Right atrium auricular region (tissue), 2 donors: Measurements from ENCODE around the gene TMEM208. TPM values are rescaled to one million over a fixed set of nuclear protein-coding genes. Genes with fewer than 3 reads are reported as not detected.

ENCODE experiments used
- DNase-seq: peaks from one replicate; pipeline ENCODE4 v3.0.0-alpha.2; 2019; ENCODE audit warnings: low spot score
- H3K27ac ChIP-seq, 2 donors: fragments of 200-600 bp; sonication (generic); 1 replicate in 1 of 2; 2 replicates in 1 of 2; pipeline ENCODE4 v1.5.1; 2016 to 2019
- H3K27me3 ChIP-seq, 2 donors: fragments of 200-600 bp; sonication (generic); one replicate each; pipeline versions ENCODE4 v1.5.1 to v1.6.0; 2017 to 2019
- H3K36me3 ChIP-seq: fragments of 200-600 bp; sonication (generic); one replicate; pipeline ENCODE4 v1.5.1; 2016
- H3K4me1 ChIP-seq, 2 donors: fragments of 200-600 bp; sonication (generic); one replicate each; pipeline versions ENCODE4 v1.5.1 to v1.6.0; 2017 to 2019
- H3K4me3 ChIP-seq, 2 donors: fragments of 200-600 bp; sonication (generic); 1 replicate in 1 of 2; 2 replicates in 1 of 2; pipeline ENCODE4 v1.5.1; 2017 to 2019; ENCODE audit warnings: mild to moderate bottlenecking in 1 of 2, moderate library complexity in 1 of 2
- H3K9me3 ChIP-seq, 2 donors: fragments of 200-600 bp; sonication (generic); one replicate each; pipeline ENCODE4 v1.5.1; 2019
- CTCF ChIP-seq, 2 donors: fragments of 200-600 bp; sonication (generic); IDR thresholded peaks; one replicate each; pipeline ENCODE4 v1.5.1; 2019; ENCODE audit warnings: antibody characterized with exemption in 2 of 2
- microRNA counts, 2 donors: library from miRNA; unstranded; fragments of <30 nt; microRNA quantifications; one replicate each; lab custom pipeline; 2016 to 2017
- microRNA-seq, 2 donors: library from miRNA; unstranded; fragments of <30 nt; microRNA quantifications; one replicate each; pipeline ENCODE4, GENCODE V29; 2016 to 2017; ENCODE audit warnings: borderline number of aligned reads in 2 of 2, borderline replicate concordance in 1 of 2
- total RNA-seq, 2 donors: library from RNA; depleted of rRNA; stranded (reverse); fragments of >200 nt; gene quantifications; one replicate each; pipeline ENCODE4 v1.1.0, GENCODE V29; 2016

TMEM208 gene
- total RNA-seq, 2 donors from 2014 or later: 16.9 to 27.8 TPM

GRCh38 chr16:67271446-67271845 lies 44.5 kb downstream of the TMEM208 start:
- H3K27ac ChIP-seq: no peak overlapping the region

GRCh38 chr16:67275321-67275720 lies 48.4 kb downstream of the TMEM208 start:
- no peaks in the 10 kb centered on the region for H3K27me3 ChIP-seq
- H3K9me3 ChIP-seq: no peaks in the 10 kb centered on the region
- H3K4me3 ChIP-seq: no peak overlapping the region
- H3K36me3 ChIP-seq: no peaks in the 10 kb centered on the region
- no peak for DNase-seq
- TF ChIP-seq CTCF (IDR thresholded peaks at IDR 0.05): no peak
- no peak overlapping the region for H3K27ac ChIP-seq
- H3K4me1 ChIP-seq: peaks cover 0 to 23% of the 10 kb centered on the region in 2 donors

More at GRCh38 chr16:67271446-67271845, 44.5 kb downstream of the TMEM208 start:
- Histone ChIP-seq H3K9me3 (no peaks in the 10 kb centered on the region), H3K27me3 (no peaks in the 10 kb centered on the region), H3K36me3 (no peaks in the 10 kb centered on the region), H3K4me1 (peaks cover 0 to 3% of the 10 kb centered on the region in 2 donors), H3K4me3 (no peak overlapping the region)
- TF ChIP-seq CTCF (IDR thresholded peaks at IDR 0.05): no peak
- DNase-seq: no peak

GRCh38 chr16:67277294-67277998 lies 50.5 kb downstream of the TMEM208 start:
- H3K4me3 ChIP-seq: no peak overlapping the region
- H3K4me1 ChIP-seq: peaks cover 0 to 23% of the 10 kb centered on the region in 2 donors
- peak; percentile 84 for DNase-seq
- H3K27me3 ChIP-seq: no peaks in the 10 kb centered on the region
- no peaks in the 10 kb centered on the region for H3K9me3 ChIP-seq
- TF ChIP-seq CTCF (IDR thresholded peaks at IDR 0.05): no peak
- no peaks in the 10 kb centered on the region for H3K36me3 ChIP-seq
- H3K27ac ChIP-seq: peak overlapping the region; percentile 46 to 50

GRCh38 chr16:67277999-67278772 lies 51.3 kb downstream of the TMEM208 start:
- peaks cover 0 to 23% of the 10 kb centered on the region in 2 donors for H3K4me1 ChIP-seq
- H3K4me3 ChIP-seq: peak overlapping the region; percentile 49 to 60
- no peaks in the 10 kb centered on the region for H3K27me3 ChIP-seq
- peak overlapping the region; percentile 46 to 50 for H3K27ac ChIP-seq
- no peaks in the 10 kb centered on the region for H3K36me3 ChIP-seq
- DNase-seq: no peak
- TF ChIP-seq CTCF (IDR thresholded peaks at IDR 0.05): no peak
- no peaks in the 10 kb centered on the region for H3K9me3 ChIP-seq

MicroRNA genes within 50 kb of the gene (microRNA counts, 767-probe panel; counts per million panel counts)
- 0 to 1,333 counts per million in 2 donors for microRNA hsa-miR-328 (lab: Ali Mortazavi, UCI)

Small RNA genes within 50 kb of the gene (microRNA-seq; reads per million reads assigned to microRNA genes)
- gene MIR328: 145 to 172 reads per million in 2 donors

Other genes with a start within 250 kb of the TMEM208 start
- 10 to 100 TPM in 1 of 2 donors, 1 to 10 TPM in 1; 7.8 to 20.6 TPM for gene CES4A, start 238.5 kb upstream of the TMEM208 start, total RNA-seq
- gene CBFB, start 198.0 kb upstream of the TMEM208 start, total RNA-seq: 10 to 100 TPM; 25.7 to 49.3 TPM
- 10 to 100 TPM; 10.3 TPM for gene PHAF1, start 117.2 kb upstream of the TMEM208 start, total RNA-seq
- 10 to 100 TPM; 12.2 to 31.6 TPM for gene B3GNT9, start 76.1 kb upstream of the TMEM208 start, total RNA-seq
- gene TRADD, start 67.2 kb upstream of the TMEM208 start, total RNA-seq: 10 to 100 TPM; 12.8 to 16.1 TPM
- gene FBXL8, start 67.2 kb upstream of the TMEM208 start, total RNA-seq: 10 to 100 TPM in 1 of 2 donors, 1 to 10 TPM in 1; 9.5 to 11.6 TPM
- gene HSF4, start 62.4 kb upstream of the TMEM208 start, total RNA-seq: 100 to 1,000 TPM in 1 of 2 donors, 10 to 100 TPM in 1; 15.3 to 157 TPM
- gene NOL3, start 56.6 kb upstream of the TMEM208 start, total RNA-seq: 100 to 1,000 TPM in 1 of 2 donors, 10 to 100 TPM in 1; 87.5 to 103 TPM
- gene MATCAP1, start 43.2 kb upstream of the TMEM208 start, total RNA-seq: 1 to 10 TPM; 4.2 to 7.8 TPM
- 1 to 10 TPM; 2.2 to 2.5 TPM for gene EXOC3L1, start 37.0 kb upstream of the TMEM208 start, total RNA-seq
- gene E2F4, start 35.0 kb upstream of the TMEM208 start, total RNA-seq: 10 to 100 TPM; 53.8 to 70.3 TPM
- 1 to 10 TPM in 1 of 2 donors, under 1 TPM in 1; 0.37 to 2.2 TPM for gene ELMO3, start 28.0 kb upstream of the TMEM208 start, total RNA-seq
- 10 to 100 TPM in 1 of 2 donors, 1 to 10 TPM in 1; 5.3 to 11.6 TPM for gene FHOD1, start 20.4 kb downstream of the TMEM208 start, total RNA-seq
- gene SLC9A5, start 21.8 kb downstream of the TMEM208 start, total RNA-seq: 1 to 10 TPM; 1.5 to 2.4 TPM
- gene PLEKHG4, start 52.4 kb downstream of the TMEM208 start, total RNA-seq: 1 to 10 TPM; 1.1 to 3.9 TPM
- under 1 TPM in 1 of 2 donors, not detected in 1; 0.08 TPM for gene KCTD19, start 99.6 kb downstream of the TMEM208 start, total RNA-seq
- under 1 TPM; 0.33 to 0.43 TPM for gene LRRC36, start 99.7 kb downstream of the TMEM208 start, total RNA-seq
- 10 to 100 TPM; 24.1 to 56.4 TPM for gene TPPP3, start 166.4 kb downstream of the TMEM208 start, total RNA-seq
- gene ZDHHC1, start 189.3 kb downstream of the TMEM208 start, total RNA-seq: 10 to 100 TPM in 1 of 2 donors, 1 to 10 TPM in 1; 8.9 to 11.8 TPM
- not detected for gene HSD11B2, start 204.0 kb downstream of the TMEM208 start, total RNA-seq